SK-N-SH (cell line): Measurements from ENCODE around the gene KIF25. TPM values are rescaled to one million over a fixed set of nuclear protein-coding genes. Genes with fewer than 3 reads are reported as not detected.

Experiments used
- CTCF ChIA-PET: fragments of 300-600, 350-600 bp; formaldehyde crosslinking; extraction: SDS; loops from one replicate; lab custom pipeline; 2021; lab: Yijun Ruan, JAX
- POLR2A ChIA-PET: fragments of 350-600 bp; sonication (Branson Sonifier 250); formaldehyde crosslinking; extraction: SDS; loops from one replicate; lab custom pipeline; 2020; ENCODE audit warnings: antibody characterized with exemption, inconsistent platforms; lab: Yijun Ruan, JAX
- DNase-seq: peaks from one replicate; pipeline ENCODE4 v3.0.0; 2012
- H2AFZ ChIP-seq: fragments of 200-600 bp; sonication (generic); 2 replicates; pipeline ENCODE4 v1.8.1; 2016; ENCODE audit warnings: antibody characterized with exemption, mild to moderate bottlenecking, low read depth
- H3F3A ChIP-seq: fragments of 200-600 bp; sonication (generic); replicated peaks from 2 replicates; pipeline ENCODE3; 2016; ENCODE audit warnings: antibody characterized with exemption, mild to moderate bottlenecking; ENCODE audit not compliant: insufficient read depth
- H3K27ac ChIP-seq, 2 experiments: fragments of 200-500 bp in 1 of 2; fragments of 200-600 bp in 1 of 2; sonication (Bioruptor generic) in 1 of 2; sonication (generic), shearing (Covaris generic) in 1 of 2; 2 replicates each; pipeline versions ENCODE4 v1.5.1 to v1.6.1; 2014 to 2016; ENCODE audit warnings: low read depth in 2 of 2, inconsistent platforms in 1 of 2, low read length in 1 of 2, mild to moderate bottlenecking in 1 of 2, mixed read lengths in 1 of 2
- H3K27me3 ChIP-seq: fragments of 200-600 bp; sonication (generic), shearing (Covaris generic); 2 replicates; pipeline ENCODE4 v1.6.1; 2016; ENCODE audit warnings: mixed run types; ENCODE audit not compliant: insufficient read depth
- H3K36me3 ChIP-seq, 2 experiments: fragments of 200-500 bp in 1 of 2; fragments of 200-600 bp in 1 of 2; sonication (Bioruptor generic) in 1 of 2; sonication (generic) in 1 of 2; replicated peaks in 1 of 2; 2 replicates each; pipeline versions ENCODE3 to v1.5.1; 2014 to 2016; ENCODE audit warnings: low read length in 1 of 2, mild to moderate bottlenecking in 1 of 2; ENCODE audit not compliant: insufficient read depth in 2 of 2, control insufficient read depth in 1 of 2
- H3K4me1 ChIP-seq, 2 experiments: fragments of 200-500 bp in 1 of 2; fragments of 200-600 bp in 1 of 2; sonication (Bioruptor generic) in 1 of 2; sonication (generic), shearing (Covaris generic) in 1 of 2; 2 replicates each; pipeline versions ENCODE4 v1.5.1 to v1.6.1; 2014 to 2016; ENCODE audit warnings: low read depth in 1 of 2, low read length in 1 of 2, mixed run types in 1 of 2; ENCODE audit not compliant: insufficient read depth in 2 of 2, control insufficient read depth in 1 of 2
- H3K4me2 ChIP-seq: fragments of 200-600 bp; sonication (generic), shearing (Covaris generic); 2 replicates; pipeline ENCODE4 v1.6.1; 2017; ENCODE audit warnings: mixed run types
- H3K4me3 ChIP-seq, 2 experiments: fragments of 200-500 bp in 1 of 2; fragments of 200-600 bp in 1 of 2; sonication (Bioruptor generic) in 1 of 2; sonication (generic), shearing (Covaris generic) in 1 of 2; 2 replicates each; pipeline versions ENCODE4 v1.5.1 to v1.8.1; 2014 to 2016; ENCODE audit warnings: low read depth in 2 of 2, inconsistent platforms in 1 of 2, low read length in 1 of 2, mild to moderate bottlenecking in 1 of 2, mixed read lengths in 1 of 2, moderate library complexity in 1 of 2
- H3K79me2 ChIP-seq: fragments of 200-600 bp; sonication (generic); 2 replicates; pipeline ENCODE4 v1.8.1; 2017; ENCODE audit warnings: mild to moderate bottlenecking; ENCODE audit not compliant: insufficient read depth
- H3K9ac ChIP-seq: fragments of 200-600 bp; sonication (generic); 2 replicates; pipeline ENCODE4 v1.6.1; 2017; ENCODE audit warnings: mixed run types
- H3K9me2 ChIP-seq: fragments of 200-600 bp; sonication (generic); 2 replicates; pipeline ENCODE4 v1.6.1; 2017; ENCODE audit warnings: mixed run types
- H3K9me3 ChIP-seq: fragments of 200-600 bp; sonication (generic); 2 replicates; pipeline ENCODE4 v1.6.1; 2017; ENCODE audit warnings: mixed run types, mild to moderate bottlenecking, moderate library complexity
- H4K20me1 ChIP-seq: fragments of 200-600 bp; sonication (generic); 2 replicates; pipeline ENCODE4 v1.6.1; 2017; ENCODE audit warnings: mild to moderate bottlenecking, mixed run types; ENCODE audit not compliant: insufficient read depth
- ELF1 ChIP-seq: IDR thresholded peaks from 2 replicates; pipeline ENCODE4 v1.4.0; 2012
- EZH2phosphoT487 ChIP-seq: fragments of 200-600 bp; sonication (generic); IDR thresholded peaks from 2 replicates; pipeline ENCODE4 v1.6.1; 2017; ENCODE audit warnings: low read depth, mixed run types, mild to moderate bottlenecking, antibody characterized with exemption, moderate library complexity, borderline replicate concordance
- FOSL2 ChIP-seq: IDR thresholded peaks from 2 replicates; pipeline ENCODE4 v1.4.0; 2012; ENCODE audit warnings: low read depth, mild to moderate bottlenecking, moderate library complexity, borderline replicate concordance
- FOXJ3 ChIP-seq: sonication (generic); formaldehyde crosslinking; IDR thresholded peaks from 2 replicates; pipeline ENCODE4 v1.5.1; 2020; ENCODE audit warnings: mild to moderate bottlenecking, missing genetic modification reagents
- FOXM1 ChIP-seq: IDR thresholded peaks from 2 replicates; pipeline ENCODE4 v1.4.0; 2012; ENCODE audit warnings: low read depth, mild to moderate bottlenecking
- GABPA ChIP-seq: IDR thresholded peaks from 2 replicates; pipeline ENCODE4 v1.4.0; 2012; ENCODE audit warnings: low read depth, mild to moderate bottlenecking
- MXI1 ChIP-seq: IDR thresholded peaks from 2 replicates; pipeline ENCODE4 v1.6.1; 2012; ENCODE audit warnings: mild to moderate bottlenecking, low read depth, low read length, improper control_type of control experiment
- NFIC ChIP-seq: IDR thresholded peaks from 2 replicates; pipeline ENCODE4 v1.4.0; 2012; ENCODE audit warnings: borderline replicate concordance
- NRF1 ChIP-seq: IDR thresholded peaks from 2 replicates; pipeline ENCODE4 v1.6.1; 2012; ENCODE audit warnings: low read depth, mild to moderate bottlenecking, low read length
- RCOR1 ChIP-seq: fragments of 150-350 bp; IDR thresholded peaks from 2 replicates; pipeline ENCODE4 v1.6.1; 2017; ENCODE audit warnings: antibody characterized with exemption, low read length
- RFX5 ChIP-seq: IDR thresholded peaks from 2 replicates; pipeline ENCODE4 v1.6.1; 2012; ENCODE audit warnings: mild to moderate bottlenecking, improper control_type of control experiment, low read length
- RXRA ChIP-seq: IDR thresholded peaks from 2 replicates; pipeline ENCODE4 v1.4.0; 2012; ENCODE audit warnings: low read depth, mild to moderate bottlenecking, borderline replicate concordance
- SIN3A ChIP-seq: IDR thresholded peaks from 2 replicates; pipeline ENCODE4 v1.6.1; 2012; ENCODE audit warnings: low read depth, mild to moderate bottlenecking, low read length, moderate library complexity, borderline replicate concordance
- SMC3 ChIP-seq: IDR thresholded peaks from 2 replicates; pipeline ENCODE4 v1.6.1; 2012; ENCODE audit warnings: low read depth, low read length, improper control_type of control experiment
- TAF1 ChIP-seq: IDR thresholded peaks from 2 replicates; pipeline ENCODE4 v1.6.1; 2012; ENCODE audit warnings: low read depth, mild to moderate bottlenecking, low read length, moderate library complexity, borderline replicate concordance
- USF2 ChIP-seq: fragments of 150-350 bp; IDR thresholded peaks from 2 replicates; pipeline ENCODE4 v1.6.1; 2017; ENCODE audit warnings: antibody characterized with exemption, low read length, low read depth, borderline replicate concordance
- WGBS: methylation state at CpG from one replicate; pipeline ENCODE4 v1.1.6; 2017; ENCODE audit warnings: low lambda C conversion rate; 5-methylcytosine and 5-hydroxymethylcytosine counted together
- polyA plus RNA-seq, 3 experiments: library from polyadenylated mRNA; depleted of rRNA; stranded (reverse); fragments of >200 nt; gene quantifications; 2 replicates each; pipeline ENCODE4 v1.2.3, GENCODE V29; 2012
- TF ChIP-seq, protein P1 (sequence below): IDR thresholded peaks from 2 replicates; pipeline ENCODE4 v1.4.0; 2012; ENCODE audit warnings: low read depth, borderline replicate concordance
- TF ChIP-seq, protein P2 (sequence below): fragments of 150-350 bp; IDR thresholded peaks from 2 replicates; pipeline ENCODE4 v1.6.1; 2016; ENCODE audit warnings: mild to moderate bottlenecking, low read depth, low read length

KIF25 gene
- polyA plus RNA-seq, 1 of the 3 experiments (the other 2 are of a cell fraction): not detected

- TF ChIP-seq ELF1 (no peak), NFIC (no peak), USF2 (no peak), SMC3 (no peak), SIN3A (no peak), RFX5 (no peak), FOSL2 (no peak), MXI1 (no peak), GABPA (no peak), RCOR1 (no peak), NRF1 (no peak), RXRA (no peak), FOXJ3 (CRISPR knock-in tag) (no peak)
- TF ChIP-seq, protein P1, sequence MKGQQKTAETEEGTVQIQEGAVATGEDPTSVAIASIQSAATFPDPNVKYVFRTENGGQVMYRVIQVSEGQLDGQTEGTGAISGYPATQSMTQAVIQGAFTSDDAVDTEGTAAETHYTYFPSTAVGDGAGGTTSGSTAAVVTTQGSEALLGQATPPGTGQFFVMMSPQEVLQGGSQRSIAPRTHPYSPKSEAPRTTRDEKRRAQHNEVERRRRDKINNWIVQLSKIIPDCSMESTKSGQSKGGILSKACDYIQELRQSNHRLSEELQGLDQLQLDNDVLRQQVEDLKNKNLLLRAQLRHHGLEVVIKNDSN: no peak
- TF ChIP-seq, protein P2, sequence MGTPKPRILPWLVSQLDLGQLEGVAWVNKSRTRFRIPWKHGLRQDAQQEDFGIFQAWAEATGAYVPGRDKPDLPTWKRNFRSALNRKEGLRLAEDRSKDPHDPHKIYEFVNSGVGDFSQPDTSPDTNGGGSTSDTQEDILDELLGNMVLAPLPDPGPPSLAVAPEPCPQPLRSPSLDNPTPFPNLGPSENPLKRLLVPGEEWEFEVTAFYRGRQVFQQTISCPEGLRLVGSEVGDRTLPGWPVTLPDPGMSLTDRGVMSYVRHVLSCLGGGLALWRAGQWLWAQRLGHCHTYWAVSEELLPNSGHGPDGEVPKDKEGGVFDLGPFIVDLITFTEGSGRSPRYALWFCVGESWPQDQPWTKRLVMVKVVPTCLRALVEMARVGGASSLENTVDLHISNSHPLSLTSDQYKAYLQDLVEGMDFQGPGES: no peak
- POLR2A ChIA-PET: no interaction called here
- H3K79me2 ChIP-seq: no peaks in the 10 kb centered on the region
- no peaks in the 10 kb centered on the region for H4K20me1 ChIP-seq
- H3K9ac ChIP-seq: no peak overlapping the region
- CTCF ChIA-PET: no interaction called here
- no peaks in the 10 kb centered on the region for H3K27me3 ChIP-seq
- no peaks in the 10 kb centered on the region for H3K36me3 ChIP-seq
- no peak for DNase-seq
- no peaks in the 10 kb centered on the region for H3K9me3 ChIP-seq
- H3K9me2 ChIP-seq: no peaks in the 10 kb centered on the region
- no peak overlapping the region for H3K4me2 ChIP-seq
- WGBS: 43% methylated on average over 5 of the region's 17 CpGs
- no peak overlapping the region for H2AFZ ChIP-seq
- peaks cover 0 to 10% of the 10 kb centered on the region in 2 experiments; a peak in 1 of 4 replicates for H3K4me1 ChIP-seq
- no peaks in the 10 kb centered on the region for H3F3A ChIP-seq
- H3K4me3 ChIP-seq: no peak overlapping the region
- no peak overlapping the region for H3K27ac ChIP-seq
These were observed 45.8 kb downstream of the KIF25 start for GRCh38 chr6:168043193-168043847.

GRCh38 chr6:168043848-168044415, 46.5 kb downstream of the KIF25 start:
- ChIA-PET POLR2A (no interaction called here), CTCF (interaction anchor here (1.0 to 2.6 kb wide), 2 partner anchors 16 to 80 kb away, joined by 4 to 11 read pairs; no protein-coding TSS in a partner anchor)
- Histone ChIP-seq H3F3A (no peaks in the 10 kb centered on the region), H3K4me3 (no peak overlapping the region), H4K20me1 (no peaks in the 10 kb centered on the region), H3K4me2 (no peak overlapping the region), H2AFZ (no peak overlapping the region), H3K36me3 (no peaks in the 10 kb centered on the region), H3K27ac (no peak overlapping the region), H3K9ac (no peak overlapping the region), H3K79me2 (no peaks in the 10 kb centered on the region), H3K9me2 (no peaks in the 10 kb centered on the region), H3K4me1 (peaks cover 0 to 10% of the 10 kb centered on the region in 2 experiments; a peak in 1 of 4 replicates), H3K9me3 (no peaks in the 10 kb centered on the region), H3K27me3 (no peaks in the 10 kb centered on the region)
- DNase-seq: no peak
- 56% methylated on average over 7 of the region's 21 CpGs for WGBS
- TF ChIP-seq NFIC: no peak
- TF ChIP-seq RXRA: no peak
- TF ChIP-seq FOXM1: no peak
- no peak for TF ChIP-seq FOXJ3 (CRISPR knock-in tag)
- TF ChIP-seq TAF1: no peak
- no peak for TF ChIP-seq EZH2phosphoT487
- TF ChIP-seq GABPA: no peak
